HG02840 (cell line): ENCODE measurements around the gene CXCR1.
"Not testable (repeated sequence)": the region's sequence is repeated elsewhere in the genome, so short reads cannot be mapped to it uniquely, and the experiment has no call there.

Experiments used
- ATAC-seq: cut with Tn5 transposase; IDR thresholded peaks from one replicate; pipeline ENCODE4 v1.9.1; 2021; ENCODE audit warnings: mild to moderate bottlenecking, moderate library complexity, moderate number of reproducible peaks; ENCODE audit not compliant: unreplicated experiment, low FRiP score

Gene CXCR1

DNA sequence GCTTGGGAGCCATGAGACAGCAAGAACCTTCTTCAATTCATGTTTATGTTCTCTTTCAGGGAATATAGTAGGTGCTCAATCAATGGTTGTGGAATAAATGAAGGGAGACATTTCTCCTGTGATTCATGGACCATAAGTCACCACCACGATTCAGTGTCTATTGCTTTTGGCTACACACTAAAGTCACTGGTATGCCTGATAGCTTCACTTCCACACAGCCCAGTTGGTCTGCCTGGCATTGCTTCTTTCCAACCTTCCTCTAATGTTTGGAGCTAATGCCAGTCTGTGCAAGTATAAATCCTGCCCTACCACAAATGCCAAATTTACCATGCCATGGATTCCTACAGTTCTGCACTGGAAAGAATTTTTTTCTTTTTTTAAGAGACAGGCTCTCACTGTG, 1.3 kb upstream of the CXCR1 start:
- no peak for ATAC-seq

DNA sequence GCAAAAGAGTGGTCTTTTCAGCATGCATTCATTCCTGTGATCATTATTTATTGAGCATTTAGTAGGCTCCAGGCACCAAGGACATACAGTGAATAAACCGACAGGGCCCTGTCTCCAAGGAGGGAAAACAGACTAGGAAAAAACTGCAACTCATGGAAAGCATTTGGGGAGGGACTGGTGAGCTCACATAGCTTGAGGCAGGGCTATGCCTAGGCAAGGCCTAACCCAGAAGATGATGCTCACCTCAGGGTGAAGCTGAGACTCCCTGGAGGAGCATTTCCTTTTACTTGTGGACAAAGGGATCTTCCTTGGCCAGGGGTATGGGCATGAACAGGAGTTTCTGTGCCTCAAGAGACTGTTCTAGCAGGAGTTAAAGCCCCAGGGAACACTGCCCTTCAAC, 3.9 kb downstream of the CXCR1 start:
- ATAC-seq: no peak

DNA sequence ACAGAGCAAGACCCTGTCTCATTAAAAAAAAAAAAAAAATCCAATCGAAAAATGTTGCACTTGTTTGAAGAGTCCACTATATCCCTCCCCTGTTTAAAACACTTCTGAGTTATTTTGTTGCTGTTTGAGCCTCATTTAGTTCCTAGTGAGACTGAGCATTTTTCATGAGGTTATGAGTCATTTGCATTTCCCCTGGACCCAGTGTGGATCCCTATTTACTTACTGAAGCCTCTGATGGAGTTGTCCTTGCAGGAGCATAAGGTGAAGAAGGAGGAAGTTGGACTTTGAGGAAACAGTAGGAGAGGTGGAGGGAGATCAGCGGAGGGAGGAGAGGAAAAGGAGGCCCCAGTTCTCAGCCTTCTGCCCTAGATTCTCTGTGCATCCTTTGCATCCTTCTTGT, 5.1 kb downstream of the CXCR1 start:
- ATAC-seq: no peak

DNA sequence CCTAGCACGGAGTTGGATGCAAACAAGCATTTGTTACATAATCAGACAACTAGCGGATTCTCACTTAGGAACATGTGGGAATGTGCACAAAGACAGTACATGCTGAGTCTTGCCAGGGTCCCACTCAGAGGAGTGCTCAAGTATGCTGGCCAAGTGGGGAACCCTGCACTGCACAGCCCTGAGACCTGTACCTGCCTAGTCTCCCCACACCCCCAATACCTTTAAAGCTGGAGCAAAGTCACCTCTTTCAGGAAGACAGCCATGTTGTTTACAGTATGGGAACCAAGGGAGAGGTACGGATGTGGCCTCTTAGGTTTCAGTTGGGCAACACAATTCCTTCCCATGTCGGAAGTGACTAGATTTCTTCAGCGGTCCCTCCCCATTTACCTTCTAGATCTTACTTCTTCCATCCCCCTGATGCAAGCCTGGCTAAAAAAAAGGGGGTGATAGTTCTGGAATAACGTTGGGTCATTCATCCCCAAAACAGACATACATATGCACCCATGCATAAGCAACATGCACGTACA, 10.7 kb downstream of the CXCR1 start:
- no peak for ATAC-seq

DNA sequence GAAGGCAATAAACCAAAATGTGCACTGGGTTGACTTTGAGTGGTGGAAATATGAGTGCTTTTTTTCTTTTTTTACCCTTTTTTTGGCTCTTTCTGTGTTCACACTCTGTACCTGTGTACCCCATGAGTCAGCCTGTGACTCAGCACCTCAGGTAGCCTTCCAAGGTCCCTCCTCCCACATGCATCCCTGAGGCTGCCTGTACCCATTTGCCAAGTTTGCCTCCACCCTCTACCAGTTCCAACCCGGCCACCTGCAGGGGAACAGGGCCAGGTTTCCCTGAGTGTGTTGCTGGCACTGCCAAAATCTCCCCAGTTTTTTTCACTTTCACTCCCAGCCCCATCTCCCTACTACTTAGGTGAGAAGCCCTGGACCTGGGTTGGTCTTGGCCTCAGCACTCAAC, 14.0 kb downstream of the CXCR1 start:
- ATAC-seq: no peak

DNA sequence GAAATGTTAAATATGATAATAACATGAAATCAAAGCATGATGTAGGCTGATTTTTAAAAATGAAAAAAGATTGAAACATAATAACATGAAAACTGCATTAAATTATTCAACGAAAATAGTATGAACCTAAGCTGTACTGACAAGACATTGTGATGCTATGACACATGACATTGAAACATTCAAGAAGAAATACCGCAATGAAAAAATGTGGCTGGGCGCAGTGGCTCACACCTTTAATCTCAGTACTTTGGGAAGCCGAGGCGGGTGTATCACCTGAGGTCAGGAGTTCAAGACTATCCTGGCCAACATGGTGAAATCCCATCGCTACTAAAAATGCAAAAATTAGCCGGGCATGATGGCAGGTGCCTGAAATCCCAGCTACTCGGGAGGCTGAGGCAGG, 14.6 kb downstream of the CXCR1 start:
- ATAC-seq: no peak

DNA sequence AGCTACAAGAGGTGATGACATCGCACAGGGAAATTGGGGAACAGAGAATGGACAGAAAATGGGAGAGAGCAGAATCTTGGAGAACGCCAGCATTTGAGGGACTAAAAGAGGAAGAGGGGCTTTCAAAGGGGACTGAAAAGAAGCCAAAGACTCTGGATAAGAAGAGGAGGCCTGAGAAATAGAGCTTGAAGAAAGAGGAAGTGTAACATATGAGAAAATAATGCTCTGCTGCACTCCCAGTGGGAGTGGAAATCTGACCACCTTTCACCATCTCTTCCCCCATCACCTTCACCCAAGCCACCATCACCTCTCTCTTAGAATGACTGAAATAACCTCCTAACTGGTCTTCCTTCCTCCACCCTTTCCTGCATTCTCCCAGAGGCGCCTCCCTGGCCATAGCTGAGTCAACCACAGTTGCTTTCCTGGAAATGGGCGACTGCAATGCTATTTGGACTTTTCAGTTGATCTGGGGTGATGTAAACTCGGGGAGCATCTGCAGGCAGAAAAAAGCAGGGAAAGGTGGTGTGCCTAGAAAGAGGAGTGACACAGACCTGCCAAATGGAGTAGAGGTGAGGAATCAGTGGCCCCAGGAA, 16.8 kb downstream of the CXCR1 start:
- ATAC-seq: no peak

DNA sequence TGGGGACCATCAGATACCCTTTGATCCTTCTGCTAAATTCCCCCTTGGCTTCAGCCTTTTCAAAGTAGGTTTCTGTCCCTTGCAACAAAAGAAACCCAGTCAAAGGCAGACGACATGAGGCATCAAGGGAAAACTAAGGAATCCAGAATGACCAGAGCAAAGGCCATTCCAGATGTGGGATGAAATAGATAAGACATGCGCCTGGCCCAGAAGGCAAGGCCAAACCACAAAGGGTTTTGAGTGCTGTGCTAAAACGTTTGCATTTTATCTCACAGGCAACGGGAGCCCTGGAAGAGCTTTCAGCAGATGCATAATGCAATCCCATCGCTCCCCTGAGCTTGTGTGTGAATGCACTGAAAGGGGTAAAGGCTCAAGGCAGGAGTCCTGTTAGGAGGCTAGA, 17.7 kb downstream of the CXCR1 start:
- no peak for ATAC-seq

DNA sequence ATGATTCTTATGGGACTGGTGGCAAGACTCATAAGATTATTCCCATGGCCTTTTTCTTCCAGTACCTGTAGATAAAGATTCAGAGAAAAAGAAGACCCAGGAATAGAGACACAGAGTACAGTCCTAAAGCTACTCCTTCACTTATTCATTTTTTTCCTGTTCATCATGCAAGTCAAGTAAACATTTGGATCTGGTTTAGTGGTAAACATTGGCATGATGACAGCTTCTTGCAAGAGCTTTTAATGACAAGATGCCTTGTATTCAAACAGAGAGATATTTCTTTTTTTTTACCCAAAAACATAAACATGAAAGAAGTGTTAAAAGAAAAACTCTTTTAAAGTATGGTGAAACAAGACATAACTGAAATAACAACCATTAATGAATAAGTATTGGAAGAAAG, 20.7 kb downstream of the CXCR1 start:
- no peak for ATAC-seq

DNA sequence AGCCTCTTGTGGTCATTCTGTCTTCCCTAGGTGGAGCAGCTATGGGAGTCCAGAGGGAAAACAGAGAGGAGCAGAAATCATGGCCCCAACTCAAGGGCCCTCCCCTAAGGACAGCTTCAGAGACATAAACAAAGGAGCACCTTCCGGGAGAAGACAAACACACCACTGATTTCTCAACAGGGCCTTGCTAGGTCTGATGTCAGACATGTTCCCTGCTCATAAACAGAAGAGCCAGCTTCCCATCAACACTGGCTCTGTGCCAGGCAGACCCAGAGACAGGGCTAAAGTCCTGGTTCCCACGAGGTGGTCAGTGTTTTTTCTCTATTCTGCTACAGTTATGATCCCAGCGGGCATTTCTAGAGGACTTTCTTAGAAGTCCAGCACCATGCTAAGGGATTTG, 21.6 kb downstream of the CXCR1 start:
- ATAC-seq: no peak

DNA sequence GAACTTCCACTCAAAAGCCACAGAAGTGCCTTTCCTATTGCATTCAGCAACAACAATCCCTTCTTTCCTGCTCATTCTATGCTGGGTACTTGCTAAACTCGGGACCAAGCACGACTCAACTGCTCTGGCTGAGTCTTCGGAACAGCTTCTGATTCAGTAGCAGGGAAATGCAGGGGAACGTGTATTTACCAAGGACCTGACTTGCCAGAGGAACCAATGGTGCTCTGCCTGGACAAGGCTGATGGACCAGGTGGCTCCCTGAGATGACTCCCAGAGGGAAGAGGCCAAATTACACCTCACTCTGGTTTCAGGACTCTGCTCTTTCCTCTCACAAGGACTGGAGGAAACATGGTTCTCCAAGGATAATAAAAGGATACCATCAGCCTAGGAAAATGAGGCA, 28.7 kb downstream of the CXCR1 start:
- ATAC-seq: no peak

DNA sequence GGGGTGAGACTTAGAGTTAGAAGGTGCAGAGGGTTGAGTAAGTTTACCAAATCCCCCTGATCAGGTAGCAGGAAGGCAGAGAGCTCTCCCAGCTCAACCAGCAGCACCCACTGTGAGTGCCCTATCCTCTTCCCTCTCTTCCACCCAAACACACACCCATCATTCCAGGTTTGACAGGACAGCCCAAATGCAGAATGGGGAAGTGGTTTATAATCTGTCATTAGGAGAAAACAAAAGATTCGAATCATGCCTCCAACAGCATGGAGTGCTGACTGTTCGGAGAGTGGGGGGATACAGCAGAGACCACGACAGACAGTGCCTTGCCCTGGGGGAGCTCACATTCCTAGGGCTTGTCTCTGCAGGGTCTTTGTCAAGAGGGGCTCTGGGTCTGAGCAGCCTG, 29.2 kb downstream of the CXCR1 start:
- no peak for ATAC-seq

DNA sequence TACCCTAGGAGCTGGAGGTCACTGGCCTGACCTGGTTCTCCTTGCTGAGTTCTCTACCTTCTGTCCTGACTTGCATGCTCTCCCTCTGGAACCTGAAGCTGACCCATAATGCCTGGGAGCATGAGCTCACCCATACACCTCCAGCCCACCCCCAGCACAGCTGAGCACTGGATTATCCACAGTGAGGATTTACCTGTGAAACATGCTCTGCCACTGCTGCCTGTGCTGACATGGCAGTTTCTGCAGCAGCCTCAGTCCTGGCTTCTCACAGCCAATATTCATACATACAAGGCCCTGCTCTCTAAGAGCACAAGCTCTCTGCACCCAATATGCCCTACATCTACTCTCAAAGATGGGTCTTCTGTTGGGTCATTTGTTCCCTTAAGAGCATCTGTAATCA, 35.9 kb downstream of the CXCR1 start:
- ATAC-seq: no peak

DNA sequence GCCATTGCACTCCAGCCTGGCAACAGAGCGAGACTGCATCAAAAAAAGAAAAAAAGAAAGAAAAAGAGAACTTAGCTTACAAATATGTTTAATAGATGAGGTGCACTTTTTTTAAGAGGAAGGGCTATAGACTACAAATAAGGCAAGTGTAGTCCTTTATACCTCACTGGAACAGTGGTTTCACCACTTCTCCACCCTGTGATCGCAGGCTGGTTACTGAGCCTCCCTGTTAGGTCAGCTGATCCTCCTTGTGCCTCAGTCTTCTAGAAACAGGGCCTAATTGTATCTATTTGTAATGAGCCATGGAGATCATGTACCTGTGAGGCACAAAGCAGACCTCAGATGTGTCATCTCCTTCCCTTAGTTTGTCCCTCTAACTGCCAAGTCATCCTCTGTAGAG, 36.4 kb downstream of the CXCR1 start:
- ATAC-seq: no peak

DNA sequence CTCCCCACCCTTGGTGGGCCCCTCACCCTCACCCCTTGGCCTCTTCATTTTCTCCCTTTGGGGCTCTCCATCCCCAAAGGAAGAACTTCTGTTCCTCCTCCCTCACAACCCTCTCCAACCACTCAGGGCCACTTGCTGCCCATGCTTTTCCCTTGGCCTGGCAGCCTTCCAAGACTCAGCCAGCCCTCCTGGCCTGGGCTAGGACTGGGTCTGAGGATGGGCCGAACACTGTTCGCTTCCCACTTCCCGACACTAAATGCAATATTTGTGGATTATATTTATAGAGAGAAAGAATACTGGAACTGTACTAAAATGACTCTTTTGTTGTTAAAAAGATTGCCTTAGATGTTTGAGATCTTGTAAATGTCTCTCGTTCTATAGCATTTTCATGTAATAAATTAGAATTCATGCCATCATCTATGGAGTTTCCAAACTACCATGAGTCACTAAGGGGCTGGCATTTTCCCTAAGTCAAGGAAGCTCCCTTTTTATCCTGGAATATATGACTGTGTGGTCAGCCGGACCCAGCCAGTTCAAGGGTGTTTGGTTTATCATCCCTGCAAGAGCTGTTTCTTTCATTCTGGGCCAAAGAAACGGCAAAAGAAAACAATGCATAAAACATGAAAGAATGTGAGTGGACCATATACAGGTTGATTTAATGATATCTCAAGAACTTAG, 37.2 kb downstream of the CXCR1 start:
- ATAC-seq: no peak

DNA sequence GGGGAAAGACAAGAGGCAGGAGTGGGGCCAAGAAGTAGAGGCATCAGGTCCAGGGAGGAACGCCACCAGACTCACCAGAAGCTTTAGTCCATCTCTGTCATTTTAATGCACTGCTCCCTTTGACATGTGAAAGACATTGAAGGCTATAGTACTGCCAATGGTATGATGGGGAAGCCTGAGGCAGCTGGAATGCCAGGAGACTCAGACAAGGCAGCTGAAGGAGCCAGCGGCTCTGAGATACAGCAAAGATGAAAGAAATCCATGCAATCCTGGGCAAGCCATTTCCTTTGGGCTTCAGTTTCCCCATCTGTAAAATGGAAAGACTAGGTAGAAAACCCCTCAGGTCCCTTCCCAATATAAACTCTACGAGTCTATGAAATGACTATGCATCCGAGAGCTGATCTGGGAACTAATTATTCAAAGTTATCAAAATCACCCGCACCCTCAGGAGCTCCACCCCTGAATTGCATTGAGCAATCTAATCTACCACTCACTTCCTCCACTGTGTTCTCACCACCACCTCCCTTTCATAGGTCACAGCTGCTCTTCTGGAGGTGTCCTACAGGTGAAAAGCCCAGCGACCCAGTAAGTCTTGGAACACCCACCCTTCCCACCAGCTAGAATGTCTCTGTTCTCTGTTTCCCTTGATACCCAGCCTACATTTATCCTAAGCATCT, 37.8 kb downstream of the CXCR1 start:
- ATAC-seq: no peak

DNA sequence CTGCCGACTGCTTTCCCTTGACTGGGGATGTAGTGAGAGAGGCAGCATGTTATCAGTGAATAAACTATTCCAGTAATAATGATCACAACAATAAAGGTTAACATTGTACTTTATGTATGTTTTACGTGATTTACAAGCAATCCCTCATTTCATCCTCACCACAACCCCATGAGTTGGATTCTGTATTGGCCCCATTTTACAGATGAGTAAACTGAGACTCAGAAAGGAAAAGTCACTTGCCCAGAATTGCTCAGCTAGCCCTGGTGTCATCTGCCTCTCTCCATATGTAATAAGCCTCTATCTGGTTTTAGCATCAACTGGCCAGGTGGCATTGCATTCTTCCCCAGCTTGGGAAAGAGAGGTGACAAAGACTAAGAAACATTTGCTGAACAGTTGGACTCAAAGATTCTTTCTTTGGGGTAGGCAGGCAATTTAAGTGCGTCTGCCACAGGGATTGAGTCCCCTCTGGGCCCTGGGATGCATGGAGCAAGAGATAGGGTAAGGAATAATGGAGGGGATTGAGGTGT, 38.8 kb downstream of the CXCR1 start:
- no peak for ATAC-seq

DNA sequence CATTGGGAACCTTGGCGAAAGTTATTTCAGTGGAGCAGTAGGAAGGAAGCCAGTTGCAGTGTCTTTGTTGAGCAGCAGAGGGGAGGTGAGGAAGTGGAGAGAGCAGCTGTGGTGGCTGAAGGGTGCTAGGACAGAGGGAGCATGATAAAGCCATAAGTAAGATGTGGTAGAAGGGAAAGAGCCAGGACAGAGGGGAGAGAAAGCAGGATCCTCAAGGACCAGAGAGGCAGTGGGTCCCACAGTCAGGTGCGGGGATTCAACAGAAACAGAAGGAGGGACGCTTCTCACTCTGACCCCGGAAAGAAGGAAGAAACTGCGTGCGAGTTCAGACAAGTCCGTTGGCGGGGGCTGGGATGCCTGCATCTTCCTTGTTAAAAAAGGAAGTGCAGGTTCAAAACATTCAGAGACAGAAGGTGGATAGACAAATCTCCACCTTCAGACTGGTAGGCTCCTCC, 41.1 kb downstream of the CXCR1 start, which contains the start of gene CXCR2:
CXCR2 (plus strand) TSS at position 403 of the 455 bp plus-strand sequence. CDS start 8,774 bp downstream, outside the sequence.
- ATAC-seq: no peak

DNA sequence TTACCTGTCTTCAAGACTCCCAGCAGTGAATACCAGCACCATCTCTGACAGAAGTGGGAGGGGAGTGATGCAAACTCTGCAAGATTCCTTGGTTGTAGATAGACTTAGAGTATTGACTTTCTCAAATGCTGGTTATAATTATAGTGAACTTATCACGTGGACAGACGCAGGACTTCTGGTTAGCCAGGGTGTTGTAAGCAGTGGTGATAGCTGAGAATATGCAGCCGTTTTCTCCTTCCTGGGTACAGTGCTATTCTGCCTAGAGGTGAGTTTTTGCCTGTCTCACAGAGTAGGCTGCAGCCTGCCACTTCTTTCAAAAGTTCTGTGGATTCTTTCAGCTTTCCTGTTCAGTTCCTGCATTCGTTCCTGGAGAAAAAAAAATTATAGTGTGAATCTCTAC, 41.7 kb downstream of the CXCR1 start:
- ATAC-seq: no peak

DNA sequence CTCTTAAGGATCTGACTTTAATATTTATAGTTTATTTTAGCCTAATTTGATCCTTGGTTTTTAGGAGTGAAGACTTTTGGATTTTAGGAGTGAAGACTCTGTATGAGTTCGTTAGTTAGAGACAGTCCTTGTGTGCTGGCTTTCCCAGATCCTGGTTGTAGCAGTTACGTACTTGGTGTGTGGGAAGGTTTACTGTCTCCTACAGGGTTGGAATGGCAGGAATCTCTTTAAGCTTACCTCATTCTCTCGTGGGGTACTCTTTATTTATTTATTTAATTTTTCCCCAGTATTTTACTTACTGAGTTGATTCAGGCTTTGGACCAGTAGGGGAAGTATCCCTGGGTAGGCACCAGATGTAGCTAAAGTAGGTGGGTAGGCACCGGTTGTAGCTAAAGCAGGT, 42.8 kb downstream of the CXCR1 start:
- ATAC-seq: no peak

DNA sequence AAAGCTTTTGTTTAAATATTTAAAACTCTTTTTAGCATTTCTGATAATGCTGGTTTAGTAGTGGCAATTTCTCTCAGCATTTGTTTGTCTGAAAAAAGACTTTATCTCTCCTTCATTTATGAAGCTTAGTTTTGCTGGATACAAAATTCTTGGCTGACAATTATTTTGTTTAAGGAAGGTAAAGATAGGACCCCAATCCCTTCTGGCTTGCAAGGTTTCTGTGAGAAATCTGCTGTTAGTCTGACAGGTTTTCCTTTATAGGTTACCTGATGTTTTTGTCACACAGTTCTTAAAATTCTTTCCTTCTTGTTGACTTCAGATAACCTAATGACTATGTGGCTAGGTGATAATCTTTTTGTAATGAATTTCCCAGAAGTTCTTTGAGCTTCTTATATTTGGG, 44.5 kb downstream of the CXCR1 start:
- not testable (repeated sequence) for ATAC-seq
